Mesodermal cell (in vitro differentiated cells): ENCODE results near the gene LARGE1.

Experiments used
- H3K27ac ChIP-seq: 2 replicates; pipeline ENCODE4 v1.7.0; 2013; ENCODE audit warnings: mild to moderate bottlenecking, low read depth, low read length, moderate library complexity; ENCODE audit not compliant: severe bottlenecking
- H3K36me3 ChIP-seq: 2 replicates; pipeline ENCODE4 v1.7.1; 2013; ENCODE audit warnings: mild to moderate bottlenecking, low read length, moderate library complexity; ENCODE audit not compliant: control insufficient read depth, insufficient read depth
- H3K4me1 ChIP-seq: one replicate; pipeline ENCODE4 v1.7.1; 2013; ENCODE audit warnings: mild to moderate bottlenecking, low read length; ENCODE audit not compliant: insufficient read depth, control insufficient read depth, poor library complexity, severe bottlenecking
- H3K4me3 ChIP-seq: 2 replicates; pipeline ENCODE4 v1.7.0; 2013; ENCODE audit warnings: low read length, control low read depth, mild to moderate bottlenecking; ENCODE audit not compliant: insufficient read depth, poor library complexity, severe bottlenecking; ENCODE audit errors: extremely low read depth
- H3K9me3 ChIP-seq: 2 replicates; pipeline ENCODE4 v1.7.1; 2013; ENCODE audit warnings: mild to moderate bottlenecking, low read length, moderate library complexity; ENCODE audit not compliant: control insufficient read depth
- WGBS, 2 experiments: methylation state at CpG; one replicate each; pipeline ENCODE4 v1.1.5; 2013; ENCODE audit warnings: missing lambda C conversion rate in 2 of 2; ENCODE audit not compliant: insufficient coverage in 2 of 2; 5-methylcytosine and 5-hydroxymethylcytosine counted together

The LARGE1 gene

GRCh38 chr22:33674357-33674756 is 245.9 kb downstream of the LARGE1 start:
- Histone ChIP-seq H3K4me1 (no peaks in the 10 kb centered on the region), H3K9me3 (no peaks in the 10 kb centered on the region), H3K36me3 (peaks cover 4% of the 10 kb centered on the region), H3K4me3 (no peak overlapping the region), H3K27ac (no peak overlapping the region)
- 55 to 60% methylated on average over 4 of the region's 4 CpGs for WGBS, 2 experiments

GRCh38 chr22:33669746-33670145 is 250.5 kb downstream of the LARGE1 start:
- Histone ChIP-seq H3K27ac (no peak overlapping the region), H3K9me3 (no peaks in the 10 kb centered on the region), H3K4me1 (no peaks in the 10 kb centered on the region), H3K4me3 (no peak overlapping the region), H3K36me3 (peaks cover 4% of the 10 kb centered on the region)
- WGBS, 2 experiments, result no CpG with 5 or more reads among the region's 2 CpGs

- 20 to 80% methylated on average over 1 to 2 of the region's 6 CpGs for WGBS, 2 experiments
- Histone ChIP-seq H3K36me3 (peaks cover 3% of the 10 kb centered on the region), H3K4me3 (no peak overlapping the region), H3K27ac (no peak overlapping the region), H3K9me3 (no peaks in the 10 kb centered on the region), H3K4me1 (no peaks in the 10 kb centered on the region)
Measured at GRCh38 chr22:33666961-33667619, 253.2 kb downstream of the LARGE1 start.

- Histone ChIP-seq H3K4me3 (no peak overlapping the region), H3K36me3 (peaks cover 3% of the 10 kb centered on the region), H3K27ac (no peak overlapping the region), H3K9me3 (no peaks in the 10 kb centered on the region), H3K4me1 (no peaks in the 10 kb centered on the region)
- 50 to 78% methylated on average over 3 to 4 of the region's 4 CpGs for WGBS, 2 experiments
Measured at GRCh38 chr22:33666279-33666960, 253.9 kb downstream of the LARGE1 start.

- H3K4me3 ChIP-seq, result no peak overlapping the region
- H3K36me3 ChIP-seq, result peaks cover 14% of the 10 kb centered on the region
- H3K9me3 ChIP-seq, result peaks cover 16% of the 10 kb centered on the region
- no peak overlapping the region for H3K27ac ChIP-seq
- peaks cover 2% of the 10 kb centered on the region for H3K4me1 ChIP-seq
- WGBS, 2 experiments, result 75 to 80% methylated on average over 1 of the region's 2 CpGs
Measured at GRCh38 chr22:33659448-33659847, 260.8 kb downstream of the LARGE1 start.

- Histone ChIP-seq H3K9me3 (peaks cover 16% of the 10 kb centered on the region), H3K27ac (no peak overlapping the region), H3K4me3 (no peak overlapping the region), H3K36me3 (peaks cover 13% of the 10 kb centered on the region), H3K4me1 (peaks cover 5% of the 10 kb centered on the region)
- WGBS, 2 experiments, result 91 to 100% methylated on average over 1 to 3 of the region's 3 CpGs
Measured at GRCh38 chr22:33658775-33659174, 261.5 kb downstream of the LARGE1 start.

GRCh38 chr22:33657670-33658069 is 262.6 kb downstream of the LARGE1 start:
- Histone ChIP-seq H3K4me3 (no peak overlapping the region), H3K36me3 (peaks cover 13% of the 10 kb centered on the region), H3K9me3 (peaks cover 16% of the 10 kb centered on the region), H3K27ac (no peak overlapping the region), H3K4me1 (peaks cover 6% of the 10 kb centered on the region)
- WGBS, 2 experiments, result 90 to 97% methylated on average over 6 to 8 of the region's 8 CpGs

GRCh38 chr22:33656808-33657628 is 263.3 kb downstream of the LARGE1 start:
- Histone ChIP-seq H3K4me3 (no peak overlapping the region), H3K4me1 (peaks cover 13% of the 10 kb centered on the region)
- 90 to 95% methylated on average over 7 to 8 of the region's 8 CpGs for WGBS, 2 experiments

GRCh38 chr22:33654173-33654895 is 265.9 kb downstream of the LARGE1 start:
- peaks cover 16% of the 10 kb centered on the region for H3K9me3 ChIP-seq
- H3K4me3 ChIP-seq, result no peak overlapping the region
- 68 to 85% methylated on average over 8 to 11 of the region's 12 CpGs for WGBS, 2 experiments
- peak overlapping the region; percentile 54 for H3K27ac ChIP-seq
- H3K4me1 ChIP-seq, result peaks cover 16% of the 10 kb centered on the region
- peaks cover 26% of the 10 kb centered on the region for H3K36me3 ChIP-seq

More at GRCh38 chr22:33656808-33657628, 263.3 kb downstream of the LARGE1 start:
- Histone ChIP-seq H3K9me3 (peaks cover 16% of the 10 kb centered on the region), H3K36me3 (peaks cover 13% of the 10 kb centered on the region), H3K27ac (no peak overlapping the region)

- H3K27ac ChIP-seq, result peak overlapping the region; percentile 54
- no peak overlapping the region for H3K4me3 ChIP-seq
- H3K9me3 ChIP-seq, result peaks cover 16% of the 10 kb centered on the region
- H3K4me1 ChIP-seq, result peaks cover 16% of the 10 kb centered on the region
- 88 to 96% methylated on average over 3 of the region's 8 CpGs for WGBS, 2 experiments
- H3K36me3 ChIP-seq, result peaks cover 34% of the 10 kb centered on the region
Measured at GRCh38 chr22:33653532-33654063, 266.7 kb downstream of the LARGE1 start.
